ENCODE data around the gene RPL37.

DNA sequence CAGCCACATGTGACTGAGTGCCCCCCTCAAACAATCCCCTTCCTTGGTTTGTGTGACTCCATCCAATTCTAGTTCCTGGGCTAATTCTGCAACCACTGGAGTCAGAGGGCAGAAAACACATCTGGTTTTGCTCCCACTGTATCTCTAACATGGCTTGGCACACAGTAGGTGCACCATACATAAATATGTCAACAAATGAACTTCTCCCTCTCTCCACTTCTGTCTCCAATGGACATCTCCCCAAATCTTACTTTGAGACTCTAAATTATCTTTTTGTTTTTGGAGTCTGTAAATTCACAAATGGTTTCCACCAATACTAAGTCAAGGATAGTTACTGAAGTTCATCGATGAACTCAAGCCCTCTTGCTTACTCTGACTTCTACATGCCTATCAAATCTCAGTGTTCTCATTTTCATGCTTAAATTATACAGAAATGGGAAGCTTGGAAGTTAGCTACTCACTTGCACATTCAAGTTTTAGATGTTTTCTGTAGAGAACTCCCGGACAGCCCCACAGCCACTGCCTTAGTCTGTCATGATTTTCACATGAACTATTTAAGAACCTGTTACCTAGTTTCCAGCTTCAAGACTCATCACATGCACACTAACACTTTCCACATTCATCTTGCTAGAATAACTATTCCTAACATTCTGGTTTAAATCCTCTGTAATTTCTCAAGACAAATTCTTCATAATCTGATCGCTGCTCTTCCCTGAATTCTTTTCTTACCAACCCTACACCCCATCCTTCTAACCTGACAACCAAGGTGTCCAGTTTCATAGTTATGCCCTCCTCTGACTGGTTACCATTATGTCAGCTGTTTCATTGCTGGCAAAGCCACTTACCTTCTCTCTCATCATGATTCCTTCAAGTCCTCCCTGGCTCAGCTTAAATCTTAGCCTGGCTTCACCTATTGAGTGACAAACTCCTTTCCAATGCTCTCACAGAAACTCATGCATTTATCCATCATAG, 6.0 kb downstream of the RPL37 start:
- TF ChIP-seq POLR2A (IDR thresholded peaks at IDR 0.05; ENCODE audit: low read depth), result no peak
- TF ChIP-seq, protein P1, sequence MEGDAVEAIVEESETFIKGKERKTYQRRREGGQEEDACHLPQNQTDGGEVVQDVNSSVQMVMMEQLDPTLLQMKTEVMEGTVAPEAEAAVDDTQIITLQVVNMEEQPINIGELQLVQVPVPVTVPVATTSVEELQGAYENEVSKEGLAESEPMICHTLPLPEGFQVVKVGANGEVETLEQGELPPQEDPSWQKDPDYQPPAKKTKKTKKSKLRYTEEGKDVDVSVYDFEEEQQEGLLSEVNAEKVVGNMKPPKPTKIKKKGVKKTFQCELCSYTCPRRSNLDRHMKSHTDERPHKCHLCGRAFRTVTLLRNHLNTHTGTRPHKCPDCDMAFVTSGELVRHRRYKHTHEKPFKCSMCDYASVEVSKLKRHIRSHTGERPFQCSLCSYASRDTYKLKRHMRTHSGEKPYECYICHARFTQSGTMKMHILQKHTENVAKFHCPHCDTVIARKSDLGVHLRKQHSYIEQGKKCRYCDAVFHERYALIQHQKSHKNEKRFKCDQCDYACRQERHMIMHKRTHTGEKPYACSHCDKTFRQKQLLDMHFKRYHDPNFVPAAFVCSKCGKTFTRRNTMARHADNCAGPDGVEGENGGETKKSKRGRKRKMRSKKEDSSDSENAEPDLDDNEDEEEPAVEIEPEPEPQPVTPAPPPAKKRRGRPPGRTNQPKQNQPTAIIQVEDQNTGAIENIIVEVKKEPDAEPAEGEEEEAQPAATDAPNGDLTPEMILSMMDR (IDR thresholded peaks at IDR 0.05), result no peak
- no peak for TF ChIP-seq EP300 (IDR thresholded peaks at IDR 0.05)
